Measurements from ENCODE around the gene MAMDC4.
"Not testable (repeated sequence)": the region's sequence is repeated elsewhere in the genome, so short reads cannot be mapped to it uniquely, and the experiment has no call there.

MAMDC4 gene

GRCh38 chr9:136865768-136866103 lies 13.6 kb downstream of the MAMDC4 start:
- H3K4me3 Mint-ChIP-seq = peak overlapping the region; percentile 85
- no peaks in the 10 kb centered on the region for H3K27me3 Mint-ChIP-seq
- intact Hi-C loops (cut with micrococcal nuclease) = loop anchor here (1.0 to 2.0 kb wide), 2 partner anchors 18 to 21 kb away; partner anchors contain the start of gene TRAF2
- no peaks in the 10 kb centered on the region for H3K9me3 Mint-ChIP-seq
- peaks cover 16% of the 10 kb centered on the region for H3K4me1 Mint-ChIP-seq (ENCODE audit: low read depth)
- peaks cover 47% of the 10 kb centered on the region for H3K36me3 Mint-ChIP-seq (ENCODE audit: low read depth)
- H3K27ac Mint-ChIP-seq = peak overlapping the region; percentile 85

GRCh38 chr9:136866898-136867421 lies 14.8 kb downstream of the MAMDC4 start:
- H3K9me3 Mint-ChIP-seq, H3K27me3 Mint-ChIP-seq: not testable (repeated sequence)

GRCh38 chr9:136867480-136867879 lies 15.3 kb downstream of the MAMDC4 start:
- H3K9me3 Mint-ChIP-seq = peaks cover 6% of the 10 kb centered on the region
- no peaks in the 10 kb centered on the region for H3K27me3 Mint-ChIP-seq
- intact Hi-C loops (cut with micrococcal nuclease) = loop anchor here (2.0 kb wide), 1 partner anchor 19 kb away; the partner anchor contains the start of gene TRAF2
- H3K27ac Mint-ChIP-seq = no peak overlapping the region
- H3K4me1 Mint-ChIP-seq (ENCODE audit: low read depth) = peaks cover 16% of the 10 kb centered on the region
- H3K4me3 Mint-ChIP-seq = no peak overlapping the region
- peaks cover 29% of the 10 kb centered on the region for H3K36me3 Mint-ChIP-seq (ENCODE audit: low read depth)

More at GRCh38 chr9:136866898-136867421, 14.8 kb downstream of the MAMDC4 start:
- Mint-ChIP-seq H3K27ac (peak overlapping the region; percentile 85), H3K36me3 (ENCODE audit: low read depth) (peaks cover 35% of the 10 kb centered on the region), H3K4me1 (ENCODE audit: low read depth) (peaks cover 16% of the 10 kb centered on the region), H3K4me3 (peak overlapping the region; percentile 69)
- intact Hi-C loops (cut with micrococcal nuclease) = loop anchor here (1.0 to 2.0 kb wide), 2 partner anchors 20 kb away; partner anchors contain the start of gene TRAF2

- intact Hi-C loops (cut with micrococcal nuclease) = loop anchor here (2.0 kb wide), 1 partner anchor 19 kb away; the partner anchor contains the start of gene TRAF2
- H3K27me3 Mint-ChIP-seq = no peaks in the 10 kb centered on the region
- no peak overlapping the region for H3K4me3 Mint-ChIP-seq
- no peak overlapping the region for H3K27ac Mint-ChIP-seq
- H3K36me3 Mint-ChIP-seq (ENCODE audit: low read depth) = peaks cover 25% of the 10 kb centered on the region
- peaks cover 16% of the 10 kb centered on the region for H3K4me1 Mint-ChIP-seq (ENCODE audit: low read depth)
- H3K9me3 Mint-ChIP-seq = peaks cover 11% of the 10 kb centered on the region
Observed at GRCh38 chr9:136867917-136868316, 15.8 kb downstream of the MAMDC4 start.

GRCh38 chr9:136868644-136869043 lies 16.5 kb downstream of the MAMDC4 start:
- intact Hi-C loops (cut with micrococcal nuclease) = no loop called here
- Mint-ChIP-seq H3K27me3 (no peaks in the 10 kb centered on the region), H3K4me1 (ENCODE audit: low read depth) (peaks cover 16% of the 10 kb centered on the region), H3K27ac (no peak overlapping the region), H3K36me3 (ENCODE audit: low read depth) (peaks cover 18% of the 10 kb centered on the region), H3K4me3 (no peak overlapping the region), H3K9me3 (peaks cover 13% of the 10 kb centered on the region)

GRCh38 chr9:136869611-136870010 lies 17.5 kb downstream of the MAMDC4 start:
- Mint-ChIP-seq H3K9me3 (peaks cover 13% of the 10 kb centered on the region), H3K36me3 (ENCODE audit: low read depth) (peaks cover 12% of the 10 kb centered on the region)
- intact Hi-C loops (cut with micrococcal nuclease); H3K4me3 Mint-ChIP-seq; H3K27ac Mint-ChIP-seq; H3K27me3 Mint-ChIP-seq; H3K4me1 Mint-ChIP-seq (ENCODE audit: low read depth): not testable (repeated sequence)

- intact Hi-C loops (cut with micrococcal nuclease) = no loop called here
- H3K9me3 Mint-ChIP-seq = peaks cover 13% of the 10 kb centered on the region
- peaks cover under 1% of the 10 kb centered on the region for H3K4me1 Mint-ChIP-seq (ENCODE audit: low read depth)
- no peak overlapping the region for H3K27ac Mint-ChIP-seq
- H3K4me3 Mint-ChIP-seq = no peak overlapping the region
- H3K27me3 Mint-ChIP-seq = peaks cover 21% of the 10 kb centered on the region
- no peaks in the 10 kb centered on the region for H3K36me3 Mint-ChIP-seq (ENCODE audit: low read depth)
Observed at GRCh38 chr9:136875155-136875554, 23.0 kb downstream of the MAMDC4 start.

GRCh38 chr9:136876476-136876875 lies 24.3 kb downstream of the MAMDC4 start:
- no peak overlapping the region for H3K4me3 Mint-ChIP-seq
- H3K9me3 Mint-ChIP-seq = peaks cover 13% of the 10 kb centered on the region
- no peak overlapping the region for H3K27ac Mint-ChIP-seq
- intact Hi-C loops (cut with micrococcal nuclease) = no loop called here
- peaks cover 28% of the 10 kb centered on the region for H3K27me3 Mint-ChIP-seq
- H3K4me1 Mint-ChIP-seq (ENCODE audit: low read depth) = peaks cover 9% of the 10 kb centered on the region
- H3K36me3 Mint-ChIP-seq (ENCODE audit: low read depth) = no peaks in the 10 kb centered on the region

GRCh38 chr9:136880651-136881050 lies 28.5 kb downstream of the MAMDC4 start:
- H3K27me3 Mint-ChIP-seq = peaks cover 28% of the 10 kb centered on the region
- no peaks in the 10 kb centered on the region for H3K9me3 Mint-ChIP-seq
- H3K27ac Mint-ChIP-seq = no peak overlapping the region
- intact Hi-C loops (cut with micrococcal nuclease) = no loop called here
- peaks cover 34% of the 10 kb centered on the region for H3K4me1 Mint-ChIP-seq (ENCODE audit: low read depth)
- no peaks in the 10 kb centered on the region for H3K36me3 Mint-ChIP-seq (ENCODE audit: low read depth)
- no peak overlapping the region for H3K4me3 Mint-ChIP-seq

- intact Hi-C loops (cut with micrococcal nuclease) = no loop called here
- H3K27ac Mint-ChIP-seq = peak overlapping the region; percentile 77
- H3K27me3 Mint-ChIP-seq = peaks cover 21% of the 10 kb centered on the region
- no peaks in the 10 kb centered on the region for H3K9me3 Mint-ChIP-seq
- H3K4me1 Mint-ChIP-seq (ENCODE audit: low read depth) = peaks cover 34% of the 10 kb centered on the region
- peaks cover under 1% of the 10 kb centered on the region for H3K36me3 Mint-ChIP-seq (ENCODE audit: low read depth)
- H3K4me3 Mint-ChIP-seq = peak overlapping the region; percentile 54
Observed at GRCh38 chr9:136881691-136882108, 29.6 kb downstream of the MAMDC4 start.

GRCh38 chr9:136882109-136882946 lies 30.2 kb downstream of the MAMDC4 start:
- intact Hi-C loops (cut with micrococcal nuclease) = no loop called here
- H3K36me3 Mint-ChIP-seq (ENCODE audit: low read depth) = peaks cover 6% of the 10 kb centered on the region
- peak overlapping the region; percentile 77 for H3K27ac Mint-ChIP-seq
- no peaks in the 10 kb centered on the region for H3K9me3 Mint-ChIP-seq
- H3K27me3 Mint-ChIP-seq = peaks cover 17% of the 10 kb centered on the region
- peaks cover 40% of the 10 kb centered on the region for H3K4me1 Mint-ChIP-seq (ENCODE audit: low read depth)
- H3K4me3 Mint-ChIP-seq = peak overlapping the region; percentile 54

- H3K4me3 Mint-ChIP-seq; H3K36me3 Mint-ChIP-seq (ENCODE audit: low read depth); H3K9me3 Mint-ChIP-seq; intact Hi-C loops (cut with micrococcal nuclease): not testable (repeated sequence)
- H3K27me3 Mint-ChIP-seq = peaks cover 15% of the 10 kb centered on the region
- H3K27ac Mint-ChIP-seq = peak overlapping the region; percentile 77
- H3K4me1 Mint-ChIP-seq (ENCODE audit: low read depth) = peaks cover 45% of the 10 kb centered on the region
Observed at GRCh38 chr9:136882947-136883283, 30.8 kb downstream of the MAMDC4 start.

- H3K27ac Mint-ChIP-seq; intact Hi-C loops (cut with micrococcal nuclease); H3K4me3 Mint-ChIP-seq; H3K9me3 Mint-ChIP-seq; H3K36me3 Mint-ChIP-seq (ENCODE audit: low read depth): not testable (repeated sequence)
- Mint-ChIP-seq H3K27me3 (peaks cover 12% of the 10 kb centered on the region), H3K4me1 (ENCODE audit: low read depth) (peaks cover 51% of the 10 kb centered on the region)
Observed at GRCh38 chr9:136883670-136884069, 31.5 kb downstream of the MAMDC4 start.

- H3K9me3 Mint-ChIP-seq = no peaks in the 10 kb centered on the region
- H3K36me3 Mint-ChIP-seq (ENCODE audit: low read depth) = peaks cover 24% of the 10 kb centered on the region
- H3K27ac Mint-ChIP-seq = peak within 1 kb of the TSS; percentile 79
- peak within 1 kb of the TSS; percentile 89 for H3K4me3 Mint-ChIP-seq
- H3K27me3 Mint-ChIP-seq = no peaks in the 10 kb centered on the region
- peaks cover 46% of the 10 kb centered on the region for H3K4me1 Mint-ChIP-seq (ENCODE audit: low read depth)
- intact Hi-C loops (cut with micrococcal nuclease) = loop anchor here (1.0 to 2.0 kb wide), 2 partner anchors 19 to 37 kb away; partner anchors contain the start of genes EDF1 and PHPT1
Observed at GRCh38 chr9:136885950-136886578, 33.9 kb downstream of the MAMDC4 start, which contains the start of gene TRAF2. TSS of gene TRAF2 (plus strand) at chr9:136886516. CDS start at chr9:136898741, 12,225 bp downstream.

All from dendritic cell treated with granulocyte-macrophage colony-stimulating factor and Interleukin-4, amounts not matched to agents 40 ng/mL and 50 ng/mL, for 4 days (primary cell).